Prostate gland (tissue), 2 donors: ENCODE measurements around the gene SMG6.

Experiments
- CTCF ChIP-seq, 4 experiments: fragments of 200-600 bp in 2 of 4; fragments of 450-650 bp in 2 of 4; sonication (generic) in 2 of 4; IDR thresholded peaks; 1 replicate in 3 of 4; 2 replicates in 1 of 4; pipeline ENCODE4 v1.5.1; 2016 to 2019; ENCODE audit warnings: antibody characterized with exemption in 4 of 4, mild to moderate bottlenecking in 2 of 4, moderate library complexity in 2 of 4
- POLR2A ChIP-seq: fragments of 450-650 bp; IDR thresholded peaks from one replicate; pipeline ENCODE4 v1.6.1; 2016; ENCODE audit warnings: antibody characterized with exemption, mild to moderate bottlenecking

GRCh38 chr17:2071455-2072281, 231.9 kb downstream of the SMG6 start:
- TF ChIP-seq CTCF (IDR thresholded peaks at IDR 0.05) (no peak), POLR2A (no peak)
